GM12891 (cell line): ENCODE data around the gene KCNJ4.

Experiments
- PAX5 ChIP-seq: IDR thresholded peaks from 2 replicates; pipeline ENCODE4 v1.6.1; 2011; ENCODE audit warnings: low read length, moderate library complexity, mild to moderate bottlenecking; ENCODE audit not compliant: insufficient read depth, severe bottlenecking
- POLR2A ChIP-seq: IDR thresholded peaks from 2 replicates; pipeline ENCODE4 v1.6.1; 2011; ENCODE audit warnings: low read depth, low read length, control low read depth
- POLR2AphosphoS5 ChIP-seq: IDR thresholded peaks from 2 replicates; pipeline ENCODE4 v1.6.1; 2011; ENCODE audit warnings: low read depth, low read length, control low read depth
- SPI1 ChIP-seq: IDR thresholded peaks from 2 replicates; pipeline ENCODE4 v1.6.1; 2011; ENCODE audit warnings: low read depth, low read length, control low read depth
- TAF1 ChIP-seq: IDR thresholded peaks from 2 replicates; pipeline ENCODE4 v1.6.1; 2011; ENCODE audit warnings: low read depth, low read length, control low read depth

GRCh38 chr22:38423512-38424503 lies 31.2 kb downstream of the KCNJ4 start:
- no peak for TF ChIP-seq POLR2AphosphoS5
- no peak for TF ChIP-seq TAF1
- no peak for TF ChIP-seq POLR2A
- no peak for TF ChIP-seq PAX5
- no peak for TF ChIP-seq SPI1
